Fibroblast of lung (primary cell): Measurements from ENCODE around the gene SLC9A1.

Source experiments
- CTCF ChIP-seq, 2 donors: IDR thresholded peaks in 1 of 2; conservative IDR thresholded peaks in 1 of 2; 1 replicate in 1 of 2; 2 replicates in 1 of 2; pipeline ENCODE4 v1.5.1; 2011 to 2012; ENCODE audit warnings: low read length in 2 of 2, control low read depth in 1 of 2, inconsistent platforms in 1 of 2, low read depth in 1 of 2, mild to moderate bottlenecking in 1 of 2
- EZH2 ChIP-seq: IDR thresholded peaks from 2 replicates; pipeline ENCODE4 v1.5.1; 2012; ENCODE audit warnings: low read length, control low read depth, mild to moderate bottlenecking; ENCODE audit errors: missing control alignments

- TF ChIP-seq CTCF (conservative IDR thresholded peaks at IDR 0.05 in 1 of 2, IDR thresholded peaks at IDR 0.05 in 1 of 2; ENCODE audit: low read depth in 1 of 2, low read length in 2 of 2) = no peak
- TF ChIP-seq EZH2 = no peak
These were observed 1.9 kb downstream of the SLC9A1 start for GRCh38 chr1:27152829-27153548.
